Measurements from ENCODE around the gene HSPA9. TPM values are rescaled to one million over a fixed set of nuclear protein-coding genes. Genes with fewer than 3 reads are reported as not detected.

The HSPA9 gene
- total and polyA plus RNA-seq, 2 of the 13 experiments (the other 11 are each of a cell fraction or from before 2014, with no cell fraction given), result 165 to 478 TPM

DNA sequence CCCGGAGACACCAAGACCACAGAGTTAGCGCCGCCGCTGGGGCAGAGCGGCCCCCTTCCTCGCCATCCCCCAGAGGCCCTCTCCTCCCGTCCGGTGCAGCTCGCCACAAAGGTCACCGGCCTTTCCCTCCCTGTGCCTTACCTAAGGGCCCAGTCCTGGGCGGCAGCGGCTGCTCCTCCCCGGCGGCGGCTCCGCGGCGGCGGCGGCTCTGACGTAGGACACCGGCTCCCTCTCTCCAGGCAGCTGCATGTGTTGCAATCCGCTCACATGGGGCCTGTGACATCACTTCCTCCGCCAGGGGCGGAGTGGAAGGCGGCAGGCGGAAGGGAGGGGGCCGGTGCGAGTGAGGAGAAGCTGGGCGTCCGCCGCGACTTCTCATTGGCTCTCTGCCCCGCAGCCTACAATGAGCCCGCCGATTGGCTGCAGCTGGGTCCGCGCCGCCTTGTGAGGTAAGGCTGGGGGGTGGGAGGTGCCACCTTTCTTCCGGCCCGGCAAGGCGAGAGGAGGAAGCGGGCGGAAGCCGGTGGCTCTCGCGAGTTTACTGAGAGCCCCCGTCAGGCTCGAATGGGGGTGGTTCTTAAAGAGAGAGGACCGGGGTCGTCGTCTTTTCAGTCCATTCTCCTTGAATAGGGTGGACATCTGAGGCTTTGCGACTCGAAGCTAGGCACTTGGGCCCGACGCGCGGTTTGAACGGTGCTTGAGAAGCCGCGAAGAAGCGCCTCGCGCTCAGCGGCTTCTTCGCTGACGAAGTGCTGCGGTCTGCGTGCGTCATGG is 32.1 kb downstream of the HSPA9 start, which contains the start of gene ETF1 (continued):
- TF ChIP-seq, protein P1, sequence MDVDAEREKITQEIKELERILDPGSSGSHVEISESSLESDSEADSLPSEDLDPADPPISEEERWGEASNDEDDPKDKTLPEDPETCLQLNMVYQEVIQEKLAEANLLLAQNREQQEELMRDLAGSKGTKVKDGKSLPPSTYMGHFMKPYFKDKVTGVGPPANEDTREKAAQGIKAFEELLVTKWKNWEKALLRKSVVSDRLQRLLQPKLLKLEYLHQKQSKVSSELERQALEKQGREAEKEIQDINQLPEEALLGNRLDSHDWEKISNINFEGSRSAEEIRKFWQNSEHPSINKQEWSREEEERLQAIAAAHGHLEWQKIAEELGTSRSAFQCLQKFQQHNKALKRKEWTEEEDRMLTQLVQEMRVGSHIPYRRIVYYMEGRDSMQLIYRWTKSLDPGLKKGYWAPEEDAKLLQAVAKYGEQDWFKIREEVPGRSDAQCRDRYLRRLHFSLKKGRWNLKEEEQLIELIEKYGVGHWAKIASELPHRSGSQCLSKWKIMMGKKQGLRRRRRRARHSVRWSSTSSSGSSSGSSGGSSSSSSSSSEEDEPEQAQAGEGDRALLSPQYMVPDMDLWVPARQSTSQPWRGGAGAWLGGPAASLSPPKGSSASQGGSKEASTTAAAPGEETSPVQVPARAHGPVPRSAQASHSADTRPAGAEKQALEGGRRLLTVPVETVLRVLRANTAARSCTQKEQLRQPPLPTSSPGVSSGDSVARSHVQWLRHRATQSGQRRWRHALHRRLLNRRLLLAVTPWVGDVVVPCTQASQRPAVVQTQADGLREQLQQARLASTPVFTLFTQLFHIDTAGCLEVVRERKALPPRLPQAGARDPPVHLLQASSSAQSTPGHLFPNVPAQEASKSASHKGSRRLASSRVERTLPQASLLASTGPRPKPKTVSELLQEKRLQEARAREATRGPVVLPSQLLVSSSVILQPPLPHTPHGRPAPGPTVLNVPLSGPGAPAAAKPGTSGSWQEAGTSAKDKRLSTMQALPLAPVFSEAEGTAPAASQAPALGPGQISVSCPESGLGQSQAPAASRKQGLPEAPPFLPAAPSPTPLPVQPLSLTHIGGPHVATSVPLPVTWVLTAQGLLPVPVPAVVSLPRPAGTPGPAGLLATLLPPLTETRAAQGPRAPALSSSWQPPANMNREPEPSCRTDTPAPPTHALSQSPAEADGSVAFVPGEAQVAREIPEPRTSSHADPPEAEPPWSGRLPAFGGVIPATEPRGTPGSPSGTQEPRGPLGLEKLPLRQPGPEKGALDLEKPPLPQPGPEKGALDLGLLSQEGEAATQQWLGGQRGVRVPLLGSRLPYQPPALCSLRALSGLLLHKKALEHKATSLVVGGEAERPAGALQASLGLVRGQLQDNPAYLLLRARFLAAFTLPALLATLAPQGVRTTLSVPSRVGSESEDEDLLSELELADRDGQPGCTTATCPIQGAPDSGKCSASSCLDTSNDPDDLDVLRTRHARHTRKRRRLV (CRISPR knock-in tag; IDR thresholded peaks at IDR 0.05), result no peak
- TF ChIP-seq SIX4 (CRISPR knock-in tag; IDR thresholded peaks at IDR 0.05), result peak; percentile 57
- TF ChIP-seq ATAD3A (CRISPR knock-in tag; IDR thresholded peaks at IDR 0.05), result no peak
- TF ChIP-seq STAT5B (CRISPR knock-in tag; IDR thresholded peaks at IDR 0.05), result no peak
- TF ChIP-seq, protein P2, sequence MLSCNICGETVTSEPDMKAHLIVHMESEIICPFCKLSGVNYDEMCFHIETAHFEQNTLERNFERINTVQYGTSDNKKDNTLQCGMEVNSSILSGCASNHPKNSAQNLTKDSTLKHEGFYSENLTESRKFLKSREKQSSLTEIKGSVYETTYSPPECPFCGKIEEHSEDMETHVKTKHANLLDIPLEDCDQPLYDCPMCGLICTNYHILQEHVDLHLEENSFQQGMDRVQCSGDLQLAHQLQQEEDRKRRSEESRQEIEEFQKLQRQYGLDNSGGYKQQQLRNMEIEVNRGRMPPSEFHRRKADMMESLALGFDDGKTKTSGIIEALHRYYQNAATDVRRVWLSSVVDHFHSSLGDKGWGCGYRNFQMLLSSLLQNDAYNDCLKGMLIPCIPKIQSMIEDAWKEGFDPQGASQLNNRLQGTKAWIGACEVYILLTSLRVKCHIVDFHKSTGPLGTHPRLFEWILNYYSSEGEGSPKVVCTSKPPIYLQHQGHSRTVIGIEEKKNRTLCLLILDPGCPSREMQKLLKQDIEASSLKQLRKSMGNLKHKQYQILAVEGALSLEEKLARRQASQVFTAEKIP (CRISPR knock-in tag; IDR thresholded peaks at IDR 0.05; ENCODE audit: borderline replicate concordance), result no peak
- TF ChIP-seq ZNF589 (CRISPR knock-in tag; conservative IDR thresholded peaks at IDR 0.05), result peak; percentile 89; the same call in 1 of the 2 replicates
- peak; percentile 70; the same call in 1 of the 2 replicates for TF ChIP-seq ZNF788 (CRISPR knock-in tag; IDR thresholded peaks at IDR 0.05; ENCODE audit: borderline replicate concordance)
- TF ChIP-seq ZNF629 (CRISPR knock-in tag; conservative IDR thresholded peaks at IDR 0.05), result no peak
- no peak for TF ChIP-seq GPN1 (CRISPR knock-in tag; IDR thresholded peaks at IDR 0.05; ENCODE audit: borderline replicate concordance)
- TF ChIP-seq, protein P3, sequence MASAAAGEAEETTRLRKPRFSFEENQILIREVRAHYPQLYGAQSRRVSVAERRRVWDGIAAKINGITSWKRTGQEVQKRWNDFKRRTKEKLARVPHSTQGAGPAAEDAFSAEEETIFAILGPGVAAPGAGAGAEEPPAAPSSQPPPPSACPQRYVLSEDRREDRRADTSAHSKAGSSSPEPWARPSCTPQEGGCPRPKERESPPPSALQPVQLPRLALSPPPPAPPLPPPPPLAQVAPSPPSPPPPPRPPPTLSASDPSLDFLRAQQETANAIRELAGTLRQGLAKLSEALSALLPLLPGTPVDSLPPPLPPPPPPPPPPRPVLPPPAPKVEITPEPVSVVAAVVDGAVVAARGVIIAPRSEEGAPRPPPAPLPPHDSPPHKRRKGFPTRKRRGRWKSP (CRISPR knock-in tag; IDR thresholded peaks at IDR 0.05), result no peak; the same call in 1 of the 2 replicates
- peak; percentile 57; the same call in 1 of the 2 replicates for TF ChIP-seq HOXD1 (CRISPR knock-in tag; IDR thresholded peaks at IDR 0.05)
- no peak for TF ChIP-seq MLLT10 (CRISPR knock-in tag; IDR thresholded peaks at IDR 0.05)
- TF ChIP-seq ZNF766 (CRISPR knock-in tag; IDR thresholded peaks at IDR 0.05; ENCODE audit: borderline replicate concordance), result 0 out of 2 replicates have a peak, but pooled peaks have one; percentile 34
